Prostate gland (tissue), 2 donors: ENCODE measurements around the gene KCNQ1.

Experiments used
- CTCF ChIP-seq, 4 experiments: fragments of 200-600 bp in 2 of 4; fragments of 450-650 bp in 2 of 4; sonication (generic) in 2 of 4; IDR thresholded peaks; 1 replicate in 3 of 4; 2 replicates in 1 of 4; pipeline ENCODE4 v1.5.1; 2016 to 2019; ENCODE audit warnings: antibody characterized with exemption in 4 of 4, mild to moderate bottlenecking in 2 of 4, moderate library complexity in 2 of 4
- POLR2A ChIP-seq: fragments of 450-650 bp; IDR thresholded peaks from one replicate; pipeline ENCODE4 v1.6.1; 2016; ENCODE audit warnings: antibody characterized with exemption, mild to moderate bottlenecking
- POLR2AphosphoS5 ChIP-seq: sonication (generic); formaldehyde crosslinking; IDR thresholded peaks from one replicate; pipeline ENCODE4 v1.6.1; 2017; ENCODE audit warnings: antibody characterized with exemption

GRCh38 chr11:2418693-2419360, 26.0 kb upstream of the KCNQ1 start:
- no peak for TF ChIP-seq CTCF (IDR thresholded peaks at IDR 0.05)
- TF ChIP-seq POLR2A: no peak
- no peak for TF ChIP-seq POLR2AphosphoS5
